ENCODE results near the gene SLC6A20. TPM values are rescaled to one million over a fixed set of nuclear protein-coding genes. Genes with fewer than 3 reads are reported as not detected.

The SLC6A20 gene
- total RNA-seq, 5 donors from 2014 or later (not counting 1 experiment from before 2014, with no cell fraction given), result 0.12 to 0.44 (median 0.24) TPM; not detected in 1

DNA sequence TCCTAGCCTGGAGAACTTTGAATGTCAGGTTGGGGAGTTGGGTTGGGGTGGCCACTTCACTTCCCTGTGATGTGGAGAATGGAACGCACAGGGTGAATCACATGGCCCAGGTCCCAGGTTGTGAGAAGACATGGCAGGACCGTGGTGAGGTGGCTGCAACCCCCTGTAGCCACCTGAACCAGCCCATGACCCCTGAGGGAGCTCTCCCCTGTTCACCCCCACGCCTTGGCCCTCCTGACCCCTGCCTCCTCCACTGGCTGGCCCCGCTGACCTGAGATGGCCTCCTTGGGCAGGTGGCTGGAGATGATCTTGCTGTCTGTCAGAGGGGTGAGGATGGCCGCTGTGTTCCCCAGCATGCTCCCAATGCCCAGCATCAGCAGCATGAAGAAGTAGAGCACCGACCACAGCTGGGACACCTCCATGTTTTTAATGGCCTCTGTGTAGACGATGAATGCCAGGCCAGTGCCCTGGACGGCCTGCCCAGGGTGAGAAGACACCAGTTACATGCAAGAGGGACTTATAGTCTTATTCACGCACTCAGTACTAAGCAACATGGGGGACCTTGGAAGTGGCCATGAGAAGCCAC lies 31.0 kb downstream of the SLC6A20 start:
- H3K36me3 Mint-ChIP-seq, result no peaks in the 10 kb centered on the region
- H3K27me3 Mint-ChIP-seq, result peaks cover 0 to 10% of the 10 kb centered on the region in 2 donors
- ATAC-seq (replicated peaks in 1 of 4) (no peak), DNase-seq (no peak)
- peaks cover 0 to 3% of the 10 kb centered on the region in 2 experiments for H3K4me1 ChIP-seq (ENCODE audit: control insufficient read depth in 1 of 2, extremely low read depth in 1 of 2, insufficient read depth in 2 of 2, low read length in 2 of 2)
- no peaks in the 10 kb centered on the region for H3K9me3 ChIP-seq
- 92% methylated on average over 8 of the region's 9 CpGs for WGBS (ENCODE audit: insufficient coverage)
- peaks cover 0 to 8% (median 3%) of the 10 kb centered on the region in 3 donors for H3K4me1 Mint-ChIP-seq
- no peak overlapping the region for H3K4me3 ChIP-seq (ENCODE audit: control insufficient read depth in 1 of 2, extremely low read depth in 1 of 2, low read length in 1 of 2)
- peaks cover 0 to 22% of the 10 kb centered on the region in 2 experiments for H3K27me3 ChIP-seq (replicated peaks in 1 of 2; ENCODE audit: control insufficient read depth in 2 of 2, extremely low read depth in 1 of 2, insufficient read depth in 2 of 2, low read length in 1 of 2)
- H3K4me3 Mint-ChIP-seq, result no peak overlapping the region
- H3K9me3 Mint-ChIP-seq, result peaks cover 0 to 8% (median 0%) of the 10 kb centered on the region in 3 donors
- H3K27ac ChIP-seq (ENCODE audit: low read length), result no peak overlapping the region
- POLR2A ChIA-PET, result no interaction called here
- CTCF ChIA-PET, result no interaction called here
- no peaks in the 10 kb centered on the region for H3K36me3 ChIP-seq (ENCODE audit: control insufficient read depth in 2 of 2, extremely low read depth in 1 of 2, insufficient read depth in 1 of 2, low read length in 1 of 2)
- no peak overlapping the region for H3K27ac Mint-ChIP-seq

DNA sequence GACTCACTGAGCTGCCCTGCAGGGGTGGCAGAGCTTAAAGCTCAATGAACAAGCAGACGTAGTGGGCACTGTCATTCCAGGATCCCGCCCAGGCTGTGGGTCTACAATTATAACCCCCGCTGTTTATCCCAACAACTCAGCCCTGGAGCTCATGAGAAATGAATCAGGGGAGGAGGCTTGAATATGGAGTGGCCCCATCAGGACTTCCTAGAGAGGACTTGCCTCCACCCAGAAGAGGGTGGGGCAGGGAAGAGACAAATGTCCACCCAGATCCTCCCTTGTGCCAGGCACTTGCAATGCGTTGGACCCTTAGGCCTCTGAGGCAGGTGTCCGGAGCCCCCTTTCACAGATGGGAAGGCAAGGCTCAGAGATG lies 33.0 kb downstream of the SLC6A20 start:
- Mint-ChIP-seq H3K27ac (no peak overlapping the region), H3K36me3 (no peaks in the 10 kb centered on the region), H3K4me1 (peaks cover 0 to 8% (median 3%) of the 10 kb centered on the region in 3 donors), H3K27me3 (peaks cover 0 to 10% of the 10 kb centered on the region in 2 donors), H3K9me3 (peaks cover 0 to 8% (median 0%) of the 10 kb centered on the region in 3 donors), H3K4me3 (no peak overlapping the region)
- Histone ChIP-seq H3K9me3 (no peaks in the 10 kb centered on the region), H3K36me3 (ENCODE audit: control insufficient read depth in 2 of 2, extremely low read depth in 1 of 2, insufficient read depth in 1 of 2, low read length in 1 of 2) (no peaks in the 10 kb centered on the region), H3K4me1 (ENCODE audit: control insufficient read depth in 1 of 2, extremely low read depth in 1 of 2, insufficient read depth in 2 of 2, low read length in 2 of 2) (peaks cover 0 to 3% of the 10 kb centered on the region in 2 experiments), H3K4me3 (ENCODE audit: control insufficient read depth in 1 of 2, extremely low read depth in 1 of 2, low read length in 1 of 2) (no peak overlapping the region), H3K27me3 (replicated peaks in 1 of 2; ENCODE audit: control insufficient read depth in 2 of 2, extremely low read depth in 1 of 2, insufficient read depth in 2 of 2, low read length in 1 of 2) (peaks cover 0 to 31% of the 10 kb centered on the region in 2 experiments), H3K27ac (ENCODE audit: low read length) (no peak overlapping the region)
- no peak for DNase-seq
- 94% methylated on average over 2 of the region's 5 CpGs for WGBS (ENCODE audit: insufficient coverage)
- ChIA-PET POLR2A (no interaction called here), CTCF (no interaction called here)
- no peak for ATAC-seq (replicated peaks in 1 of 4)

DNA sequence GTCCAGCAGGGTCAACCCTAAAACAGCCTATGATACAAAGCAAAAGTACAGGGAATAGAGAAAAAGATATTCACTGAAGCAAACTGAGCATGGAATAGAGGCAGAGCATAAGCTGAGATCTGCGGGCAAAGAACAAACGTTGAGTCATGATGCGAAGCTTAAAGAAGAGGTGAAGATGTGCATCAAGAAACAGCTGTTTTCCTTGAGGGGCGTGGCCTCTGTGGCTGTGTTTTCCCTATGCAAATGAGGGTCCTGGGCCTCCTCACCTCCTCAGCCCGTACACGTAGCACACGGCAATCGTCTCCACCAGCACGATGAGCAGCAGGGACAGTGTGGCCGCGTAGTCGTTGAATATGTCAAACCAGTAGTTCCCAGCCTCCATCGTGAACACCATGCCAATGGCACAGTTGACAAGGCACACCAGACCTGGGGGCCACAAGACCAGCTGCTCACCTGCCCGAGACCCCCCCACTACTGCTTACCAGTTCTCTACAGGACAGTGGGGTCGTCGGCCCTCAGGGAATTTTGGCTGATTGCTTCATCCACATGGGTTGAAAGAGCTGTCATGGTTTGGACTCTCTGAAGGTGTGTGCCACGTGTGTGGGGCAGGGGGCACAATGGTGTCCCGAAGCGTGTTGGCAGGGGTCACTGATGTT lies 33.6 kb downstream of the SLC6A20 start:
- peaks cover 0 to 8% (median 0%) of the 10 kb centered on the region in 3 donors for H3K9me3 Mint-ChIP-seq
- H3K4me1 Mint-ChIP-seq, result peaks cover 0 to 8% (median 3%) of the 10 kb centered on the region in 3 donors
- ATAC-seq (replicated peaks in 1 of 4) (no peak), DNase-seq (no peak)
- Histone ChIP-seq H3K27me3 (replicated peaks in 1 of 2; ENCODE audit: control insufficient read depth in 2 of 2, extremely low read depth in 1 of 2, insufficient read depth in 2 of 2, low read length in 1 of 2) (peaks cover 0 to 31% of the 10 kb centered on the region in 2 experiments), H3K4me3 (ENCODE audit: control insufficient read depth in 1 of 2, extremely low read depth in 1 of 2, low read length in 1 of 2) (no peak overlapping the region), H3K36me3 (ENCODE audit: control insufficient read depth in 2 of 2, extremely low read depth in 1 of 2, insufficient read depth in 1 of 2, low read length in 1 of 2) (no peaks in the 10 kb centered on the region), H3K4me1 (ENCODE audit: control insufficient read depth in 1 of 2, extremely low read depth in 1 of 2, insufficient read depth in 2 of 2, low read length in 2 of 2) (peaks cover 0 to 3% of the 10 kb centered on the region in 2 experiments), H3K27ac (ENCODE audit: low read length) (no peak overlapping the region), H3K9me3 (no peaks in the 10 kb centered on the region)
- WGBS (ENCODE audit: insufficient coverage), result 92% methylated on average over 16 of the region's 19 CpGs
- H3K4me3 Mint-ChIP-seq, result no peak overlapping the region
- H3K27ac Mint-ChIP-seq, result no peak overlapping the region
- ChIA-PET POLR2A (no interaction called here), CTCF (no interaction called here)
- no peaks in the 10 kb centered on the region for H3K36me3 Mint-ChIP-seq
- H3K27me3 Mint-ChIP-seq, result peaks cover 0 to 5% of the 10 kb centered on the region in 2 donors

DNA sequence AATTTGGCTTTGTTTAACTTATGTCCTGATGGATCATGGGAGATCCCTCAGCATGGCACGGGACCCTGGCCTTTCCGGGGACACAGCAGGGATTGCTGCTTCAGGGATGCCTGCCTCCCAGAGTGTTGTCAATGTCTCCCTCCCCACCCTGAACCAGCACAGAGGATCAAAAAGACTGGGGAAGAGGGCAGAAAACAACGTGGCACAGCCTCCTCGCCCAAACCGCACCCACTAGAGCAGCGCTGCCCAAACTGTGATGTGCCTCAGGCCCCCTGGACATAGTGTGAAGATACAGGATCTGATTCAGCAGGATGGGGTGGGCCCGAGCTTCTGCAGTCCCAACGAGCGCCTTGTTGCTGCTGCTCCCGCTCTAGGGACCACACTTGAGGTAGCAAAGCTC lies 34.5 kb downstream of the SLC6A20 start:
- H3K27ac Mint-ChIP-seq, result no peak overlapping the region
- no peaks in the 10 kb centered on the region for H3K9me3 ChIP-seq
- CTCF ChIA-PET, result no interaction called here
- peaks cover 0 to 31% of the 10 kb centered on the region in 2 experiments for H3K27me3 ChIP-seq (replicated peaks in 1 of 2; ENCODE audit: control insufficient read depth in 2 of 2, extremely low read depth in 1 of 2, insufficient read depth in 2 of 2, low read length in 1 of 2)
- WGBS (ENCODE audit: insufficient coverage), result 92% methylated on average over 10 of the region's 10 CpGs
- no peaks in the 10 kb centered on the region for H3K9me3 Mint-ChIP-seq
- no peak overlapping the region for H3K27ac ChIP-seq (ENCODE audit: low read length)
- H3K4me1 Mint-ChIP-seq, result peaks cover 0 to 8% (median 3%) of the 10 kb centered on the region in 3 donors
- ATAC-seq (replicated peaks in 1 of 4), result no peak
- H3K4me1 ChIP-seq (ENCODE audit: control insufficient read depth in 1 of 2, extremely low read depth in 1 of 2, insufficient read depth in 2 of 2, low read length in 2 of 2), result peaks cover 0 to 3% of the 10 kb centered on the region in 2 experiments
- H3K4me3 Mint-ChIP-seq, result no peak overlapping the region
- no peak for DNase-seq
- no peaks in the 10 kb centered on the region for H3K36me3 ChIP-seq (ENCODE audit: control insufficient read depth in 2 of 2, extremely low read depth in 1 of 2, insufficient read depth in 1 of 2, low read length in 1 of 2)
- POLR2A ChIA-PET, result no interaction called here
- H3K4me3 ChIP-seq (ENCODE audit: control insufficient read depth in 1 of 2, extremely low read depth in 1 of 2, low read length in 1 of 2), result no peak overlapping the region
- no peaks in the 10 kb centered on the region for H3K36me3 Mint-ChIP-seq
- H3K27me3 Mint-ChIP-seq, result no peaks in the 10 kb centered on the region

DNA sequence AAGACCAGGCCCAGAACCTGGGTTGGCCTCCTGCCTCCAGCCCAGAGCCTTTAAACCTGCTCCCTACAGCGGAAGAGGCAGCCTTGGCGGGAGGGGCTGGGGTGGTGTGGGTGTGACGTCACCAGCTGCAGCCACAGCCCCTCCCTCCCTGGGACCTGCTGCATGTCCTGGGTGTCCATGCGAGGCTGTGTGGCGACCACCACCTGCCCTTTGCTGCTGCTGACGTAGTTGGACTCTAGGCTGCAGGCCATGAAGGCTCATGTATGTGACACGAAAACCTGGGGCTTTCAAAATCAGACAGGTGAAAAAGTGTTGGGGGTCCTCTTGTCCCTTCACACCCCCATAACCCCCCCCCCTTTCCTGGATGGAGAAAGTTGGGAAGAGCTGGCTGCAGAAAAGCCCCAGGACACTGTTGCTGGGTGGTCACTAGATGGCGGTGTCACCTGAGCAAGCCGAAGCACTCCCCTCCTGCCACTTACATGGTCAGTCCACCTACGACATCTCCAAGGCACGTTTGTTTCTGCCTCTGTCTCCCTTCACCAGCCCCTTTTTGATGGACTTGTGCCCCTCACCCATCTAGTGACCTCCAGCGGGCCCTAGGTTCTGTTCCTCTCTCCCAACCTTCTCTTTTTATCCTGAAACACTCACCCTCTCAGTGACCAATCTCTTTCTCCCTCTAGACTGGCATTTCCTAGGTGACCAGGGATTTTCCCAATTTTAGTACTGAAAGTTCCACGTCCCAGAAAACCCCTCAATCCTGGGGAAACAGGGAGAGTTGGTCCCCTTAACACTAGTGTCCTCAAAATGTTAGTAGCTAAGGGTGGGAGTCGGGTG lies 35.2 kb downstream of the SLC6A20 start:
- ATAC-seq (replicated peaks in 1 of 4) (peak in 3 of 4 experiments; percentile 53 to 66 (median 64)), DNase-seq (peak in 23 of 35 experiments; percentile 7 to 69 (median 25))
- Histone ChIP-seq H3K4me1 (ENCODE audit: control insufficient read depth in 1 of 2, extremely low read depth in 1 of 2, insufficient read depth in 2 of 2, low read length in 2 of 2) (peaks cover 0 to 3% of the 10 kb centered on the region in 2 experiments), H3K27ac (ENCODE audit: low read length) (no peak overlapping the region), H3K27me3 (replicated peaks in 1 of 2; ENCODE audit: control insufficient read depth in 2 of 2, extremely low read depth in 1 of 2, insufficient read depth in 2 of 2, low read length in 1 of 2) (peaks cover 0 to 31% of the 10 kb centered on the region in 2 experiments), H3K36me3 (ENCODE audit: control insufficient read depth in 2 of 2, extremely low read depth in 1 of 2, insufficient read depth in 1 of 2, low read length in 1 of 2) (no peaks in the 10 kb centered on the region), H3K9me3 (no peaks in the 10 kb centered on the region), H3K4me3 (ENCODE audit: control insufficient read depth in 1 of 2, extremely low read depth in 1 of 2, low read length in 1 of 2) (no peak overlapping the region)
- no peaks in the 10 kb centered on the region for H3K27me3 Mint-ChIP-seq
- H3K4me1 Mint-ChIP-seq, result peaks cover 0 to 8% (median 3%) of the 10 kb centered on the region in 3 donors
- CTCF ChIA-PET, result interaction anchor here (0.5 to 1.0 kb wide), 5 partner anchors 100 to 786 kb away, joined by 3 to 6 read pairs (median 3); no protein-coding TSS in a partner anchor
- no peak overlapping the region for H3K27ac Mint-ChIP-seq
- no peak overlapping the region for H3K4me3 Mint-ChIP-seq
- WGBS (ENCODE audit: insufficient coverage), result 17% methylated on average over 6 of the region's 14 CpGs
- POLR2A ChIA-PET, result no interaction called here
- H3K9me3 Mint-ChIP-seq, result no peaks in the 10 kb centered on the region
- no peaks in the 10 kb centered on the region for H3K36me3 Mint-ChIP-seq

DNA sequence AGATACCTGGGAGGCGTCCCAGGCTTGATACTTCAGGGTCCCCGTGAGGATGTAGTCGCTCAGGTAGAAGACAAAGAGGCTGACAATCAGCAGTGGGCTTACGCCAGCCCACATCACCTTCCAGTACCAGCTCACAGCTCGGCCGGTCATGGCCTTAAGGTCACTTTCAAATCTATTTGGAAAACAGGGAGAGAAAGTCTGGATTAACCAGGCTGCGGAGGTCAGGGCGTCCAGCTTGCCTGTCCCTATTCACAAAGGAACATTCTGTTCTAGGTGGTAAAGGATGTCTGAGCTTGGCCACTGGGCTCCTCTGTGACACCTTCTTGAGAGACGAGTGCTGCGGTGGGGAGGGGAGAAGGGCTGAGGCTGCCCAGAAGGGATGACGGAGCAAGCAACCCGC lies 36.5 kb downstream of the SLC6A20 start:
- Mint-ChIP-seq H3K4me3 (no peak overlapping the region), H3K27me3 (no peaks in the 10 kb centered on the region), H3K4me1 (peaks cover 0 to 8% (median 3%) of the 10 kb centered on the region in 3 donors), H3K27ac (no peak overlapping the region), H3K36me3 (no peaks in the 10 kb centered on the region), H3K9me3 (no peaks in the 10 kb centered on the region)
- Histone ChIP-seq H3K4me3 (ENCODE audit: control insufficient read depth in 1 of 2, extremely low read depth in 1 of 2, low read length in 1 of 2) (no peak overlapping the region), H3K27me3 (replicated peaks in 1 of 2; ENCODE audit: control insufficient read depth in 2 of 2, extremely low read depth in 1 of 2, insufficient read depth in 2 of 2, low read length in 1 of 2) (peaks cover 0 to 31% of the 10 kb centered on the region in 2 experiments), H3K36me3 (ENCODE audit: control insufficient read depth in 2 of 2, extremely low read depth in 1 of 2, insufficient read depth in 1 of 2, low read length in 1 of 2) (no peaks in the 10 kb centered on the region), H3K4me1 (ENCODE audit: control insufficient read depth in 1 of 2, extremely low read depth in 1 of 2, insufficient read depth in 2 of 2, low read length in 2 of 2) (peaks cover 0 to 3% of the 10 kb centered on the region in 2 experiments), H3K27ac (ENCODE audit: low read length) (no peak overlapping the region), H3K9me3 (no peaks in the 10 kb centered on the region)
- ATAC-seq (replicated peaks in 1 of 4), result no peak
- CTCF ChIA-PET, result interaction anchor here (0.6 to 1.3 kb wide), 6 partner anchors 55 to 172 kb away, joined by 3 to 4 read pairs (median 3); no protein-coding TSS in a partner anchor
- POLR2A ChIA-PET, result no interaction called here
- no peak for DNase-seq
- WGBS (ENCODE audit: insufficient coverage), result 91% methylated on average over 9 of the region's 12 CpGs
